HG03064 (cell line): Measurements from ENCODE around the gene RBM20.
"Not testable (repeated sequence)": the region's sequence is repeated elsewhere in the genome, so short reads cannot be mapped to it uniquely, and the experiment has no call there.

ENCODE experiments used
- ATAC-seq: cut with Tn5 transposase; IDR thresholded peaks from one replicate; pipeline ENCODE4 v1.9.1; 2021; ENCODE audit warnings: low read depth; ENCODE audit not compliant: unreplicated experiment

RBM20 gene

GRCh38 chr10:110725801-110726630, 81.9 kb downstream of the RBM20 start:
- no peak for ATAC-seq

- not testable (repeated sequence) for ATAC-seq
These were observed 83.6 kb downstream of the RBM20 start for GRCh38 chr10:110727785-110728184.

- no peak for ATAC-seq
These were observed 86.4 kb downstream of the RBM20 start for GRCh38 chr10:110730345-110731050.

GRCh38 chr10:110733218-110733952, 89.2 kb downstream of the RBM20 start:
- no peak for ATAC-seq

- ATAC-seq, result no peak
These were observed 91.5 kb downstream of the RBM20 start for GRCh38 chr10:110735620-110736027.

- no peak for ATAC-seq
These were observed 93.9 kb downstream of the RBM20 start for GRCh38 chr10:110737886-110738634.

GRCh38 chr10:110739811-110740271, 95.7 kb downstream of the RBM20 start:
- no peak for ATAC-seq

- ATAC-seq, result no peak
These were observed 98.7 kb downstream of the RBM20 start for GRCh38 chr10:110742801-110743200.

- no peak for ATAC-seq
These were observed 100.6 kb downstream of the RBM20 start for GRCh38 chr10:110744782-110745181.

- ATAC-seq, result no peak
These were observed 102.2 kb downstream of the RBM20 start for GRCh38 chr10:110746254-110746826.

- no peak for ATAC-seq
These were observed 103.0 kb downstream of the RBM20 start for GRCh38 chr10:110746969-110747608.

- ATAC-seq, result no peak
These were observed 103.7 kb downstream of the RBM20 start for GRCh38 chr10:110747609-110748464.

GRCh38 chr10:110748970-110749369, 104.8 kb downstream of the RBM20 start:
- no peak for ATAC-seq

GRCh38 chr10:110750931-110751330, 106.8 kb downstream of the RBM20 start:
- no peak for ATAC-seq

- ATAC-seq, result no peak
These were observed 107.7 kb downstream of the RBM20 start for GRCh38 chr10:110751850-110752249.

- ATAC-seq, result no peak
These were observed 109.3 kb downstream of the RBM20 start for GRCh38 chr10:110753462-110753861.

GRCh38 chr10:110754375-110755105, 110.4 kb downstream of the RBM20 start:
- no peak for ATAC-seq

- no peak for ATAC-seq
These were observed 111.6 kb downstream of the RBM20 start for GRCh38 chr10:110755781-110756180.
